HepG2 (cell line): ENCODE results near the gene ABCC10. TPM values are rescaled to one million over a fixed set of nuclear protein-coding genes. Genes with fewer than 3 reads are reported as not detected.
A peak's percentile ranks its signal among the peaks of the same experiment; 100 is the strongest.

Experiments used
- ARID3A ChIP-seq: IDR thresholded peaks from 2 replicates; pipeline ENCODE4 v1.6.1; 2012; ENCODE audit warnings: low read depth, low read length, improper control_type of control experiment
- ATF6 ChIP-seq: sonication (generic); formaldehyde crosslinking; conservative IDR thresholded peaks from 2 replicates; pipeline ENCODE4 v1.4.0; 2020; ENCODE audit warnings: missing genetic modification reagents
- CEBPB ChIP-seq: IDR thresholded peaks from 2 replicates; pipeline ENCODE4 v1.6.1; 2011; ENCODE audit warnings: low read depth, low read length, improper control_type of control experiment, borderline replicate concordance
- DZIP1 ChIP-seq: sonication (generic); formaldehyde crosslinking; IDR thresholded peaks from 2 replicates; pipeline ENCODE4 v1.5.0; 2020; ENCODE audit warnings: mild to moderate bottlenecking, missing genetic modification reagents
- FOXO1 ChIP-seq: sonication (generic); formaldehyde crosslinking; IDR thresholded peaks from 2 replicates; pipeline ENCODE4 v1.4.0; 2020; ENCODE audit warnings: missing genetic modification reagents
- FOXP4 ChIP-seq: sonication (generic); formaldehyde crosslinking; IDR thresholded peaks from 2 replicates; pipeline ENCODE4 v1.4.0; 2020; ENCODE audit warnings: missing genetic modification reagents
- HOXA9 ChIP-seq: sonication (generic); formaldehyde crosslinking; IDR thresholded peaks from 2 replicates; pipeline ENCODE4 v1.8.1; 2022; ENCODE audit warnings: missing genetic modification reagents, mild to moderate bottlenecking, moderate library complexity, borderline replicate concordance
- IKZF5 ChIP-seq: IDR thresholded peaks from 2 replicates; pipeline ENCODE4 v1.6.1; 2018; ENCODE audit warnings: missing genetic modification reagents, mild to moderate bottlenecking, missing compliant biosample characterization
- PAXIP1 ChIP-seq: sonication (generic); formaldehyde crosslinking; conservative IDR thresholded peaks from 2 replicates; pipeline ENCODE4 v1.4.0; 2020; ENCODE audit warnings: mild to moderate bottlenecking, missing genetic modification reagents, moderate library complexity
- SP5 ChIP-seq: IDR thresholded peaks from 2 replicates; pipeline ENCODE4 v1.6.1; 2016; ENCODE audit warnings: low read depth, borderline replicate concordance
- TAF15 ChIP-seq: fragments of 200-400 bp; formaldehyde crosslinking; IDR thresholded peaks from one replicate; pipeline ENCODE4 v1.6.1; 2018; ENCODE audit warnings: mild to moderate bottlenecking, low read depth, low read length; ENCODE audit not compliant: poor library complexity, severe bottlenecking
- TBX3 ChIP-seq: fragments of 450-650 bp; IDR thresholded peaks from 2 replicates; pipeline ENCODE4 v1.6.1; 2017; ENCODE audit warnings: antibody characterized with exemption, mild to moderate bottlenecking, inconsistent platforms, borderline replicate concordance
- ZNF484 ChIP-seq: sonication (generic); formaldehyde crosslinking; IDR thresholded peaks from 2 replicates; pipeline ENCODE4 v1.5.1; 2020; ENCODE audit warnings: mild to moderate bottlenecking, low read depth, missing genetic modification reagents, borderline replicate concordance
- ZNF496 ChIP-seq: sonication (generic); formaldehyde crosslinking; IDR thresholded peaks from 2 replicates; pipeline ENCODE4 v1.8.1; 2023; ENCODE audit warnings: mild to moderate bottlenecking, moderate library complexity, missing genetic modification reagents; ENCODE audit not compliant: insufficient replicate concordance
- ZNF598 ChIP-seq: sonication (generic); formaldehyde crosslinking; IDR thresholded peaks from 2 replicates; pipeline ENCODE4 v1.5.1; 2020; ENCODE audit warnings: mild to moderate bottlenecking, missing genetic modification reagents, borderline replicate concordance
- polyA plus RNA-seq, 8 experiments: library from polyadenylated mRNA; depleted of rRNA in 3 of 8; stranded (reverse) in 7 of 8; unstranded in 1 of 8; fragments of >200 nt; fragmentation: Illumina TruSeq in 4 of 8; extraction: Trizol in 4 of 8; gene quantifications; 2 replicates each; pipeline versions ENCODE4 v1.2.1 to v1.2.3, GENCODE V29; 2011 to 2016; ENCODE audit warnings: low read depth in 4 of 8, missing spikeins in 1 of 8, mixed read lengths in 1 of 8; ENCODE audit not compliant: insufficient read depth in 1 of 8
- total RNA-seq, 5 experiments: library from RNA; depleted of rRNA; stranded (reverse); fragments of >200 nt; fragmentation: Illumina TruSeq; extraction: Trizol; gene quantifications; 2 replicates each; pipeline ENCODE4 v1.2.3, GENCODE V29; 2016; ENCODE audit warnings: low read depth in 1 of 5

The ABCC10 gene
- total and polyA plus RNA-seq, 2 of the 13 experiments (the other 11 are each of a cell fraction or from before 2014, with no cell fraction given), result 16.0 to 24.3 TPM

- no peak for TF ChIP-seq SP5 (CRISPR knock-in tag)
- TF ChIP-seq CEBPB, result peak; percentile 66
- TF ChIP-seq PAXIP1, result peak; percentile 85
- TF ChIP-seq TAF15, result no peak
- no peak for TF ChIP-seq ZNF496 (CRISPR knock-in tag)
- peak; percentile 51; the same call in 1 of the 2 replicates for TF ChIP-seq ZNF598
- TF ChIP-seq ZNF484, result no peak
- peak; percentile 59; the same call in 1 of the 2 replicates for TF ChIP-seq IKZF5 (CRISPR knock-in tag)
- peak; percentile 27; the same call in 1 of the 2 replicates for TF ChIP-seq FOXP4 (CRISPR knock-in tag)
- TF ChIP-seq DZIP1 (CRISPR knock-in tag), result no peak
- no peak for TF ChIP-seq HOXA9 (CRISPR knock-in tag)
- peak; percentile 98 for TF ChIP-seq ARID3A
- peak; percentile 80; the same call in 1 of the 2 replicates for TF ChIP-seq TBX3
- no peak for TF ChIP-seq ATF6 (CRISPR knock-in tag)
- TF ChIP-seq FOXO1 (CRISPR knock-in tag), result no peak; the same call in 1 of the 2 replicates
These were observed 66.5 kb downstream of the ABCC10 start (continued) for GRCh38 chr6:43493833-43494232.
